Measurements from ENCODE around the gene MAPK13. TPM values are rescaled to one million over a fixed set of nuclear protein-coding genes. Genes with fewer than 3 reads are reported as not detected.

MAPK13 gene
- total RNA-seq, 1 experiment from 2014 or later, result 146 TPM

- DNase-seq, result peak; percentile 57 to 69
- TF ChIP-seq CTCF (conservative IDR thresholded peaks at IDR 0.05), result no peak
- TF ChIP-seq EZH2 (IDR thresholded peaks at IDR 0.05; ENCODE audit: low read depth), result no peak
- no TSS peak for BruUV-seq (replicated peaks)
- intact Hi-C loops (cut with micrococcal nuclease; ENCODE audit: unreplicated experiment), result loop anchor here (2.0 kb wide), 2 partner anchors 23 to 65 kb away; partner anchors contain the start of gene BRPF3
- Histone ChIP-seq H3K9me2 (ENCODE audit: insufficient read depth) (no peaks in the 10 kb centered on the region), H3K4me3 (peak overlapping the region; percentile 73), H4K20me1 (ENCODE audit: insufficient read depth) (peaks cover 19% of the 10 kb centered on the region), H3K27ac (peak overlapping the region; percentile 64), H2AFZ (no peak overlapping the region), H3K79me2 (ENCODE audit: low read depth) (peaks cover 68% of the 10 kb centered on the region), H3F3A (ENCODE audit: insufficient read depth, low read depth) (peaks cover 54% of the 10 kb centered on the region), H3K4me2 (peak overlapping the region; percentile 80), H3K27me3 (ENCODE audit: insufficient read depth, low read depth) (no peaks in the 10 kb centered on the region), H3K9me3 (ENCODE audit: insufficient read depth, low read depth) (no peaks in the 10 kb centered on the region), H3K4me1 (replicated peaks; ENCODE audit: insufficient read depth) (peaks cover 50% of the 10 kb centered on the region), H3K36me3 (ENCODE audit: low read depth) (peaks cover 36% of the 10 kb centered on the region)
- POLR2A ChIA-PET (ENCODE audit: unreplicated experiment), result interaction anchor here (0.5 to 0.7 kb wide), 5 partner anchors 102 to 1295 kb away, joined by 3 to 5 read pairs (median 3); partner anchors contain the start of gene RPL10A
- CTCF ChIA-PET, result interaction anchor here (0.6 kb wide), 1 partner anchor 230 kb away, joined by 3 read pairs; no protein-coding TSS in a partner anchor
These were observed 1.4 kb downstream of the MAPK13 start for GRCh38 chr6:36131511-36132245.

- intact Hi-C loops (cut with micrococcal nuclease; ENCODE audit: unreplicated experiment), result no loop called here
- Histone ChIP-seq H3K4me3 (peak overlapping the region; percentile 73; the same call in 1 of the 2 replicates), H3K9me2 (ENCODE audit: insufficient read depth) (no peaks in the 10 kb centered on the region), H4K20me1 (ENCODE audit: insufficient read depth) (peaks cover 19% of the 10 kb centered on the region), H3K27me3 (ENCODE audit: insufficient read depth, low read depth) (no peaks in the 10 kb centered on the region), H3K27ac (no peak overlapping the region; the same call in 1 of the 2 replicates), H3K9me3 (ENCODE audit: insufficient read depth, low read depth) (no peaks in the 10 kb centered on the region), H3K79me2 (ENCODE audit: low read depth) (peaks cover 68% of the 10 kb centered on the region), H3F3A (ENCODE audit: insufficient read depth, low read depth) (peaks cover 54% of the 10 kb centered on the region), H3K4me1 (replicated peaks; ENCODE audit: insufficient read depth) (peaks cover 43% of the 10 kb centered on the region), H3K36me3 (ENCODE audit: low read depth) (peaks cover 39% of the 10 kb centered on the region), H3K4me2 (peak overlapping the region; percentile 80), H2AFZ (no peak overlapping the region)
- no peak for DNase-seq
- POLR2A ChIA-PET (ENCODE audit: unreplicated experiment), result interaction anchor here (0.7 kb wide), 1 partner anchor 157 kb away, joined by 3 read pairs; no protein-coding TSS in a partner anchor
- TF ChIP-seq CTCF (conservative IDR thresholded peaks at IDR 0.05), result no peak
- no peak for TF ChIP-seq EZH2 (IDR thresholded peaks at IDR 0.05; ENCODE audit: low read depth)
- no TSS peak for BruUV-seq (replicated peaks)
- CTCF ChIA-PET, result no interaction called here
These were observed 2.1 kb downstream of the MAPK13 start for GRCh38 chr6:36132246-36132895.

- Histone ChIP-seq H3K9me2 (ENCODE audit: insufficient read depth) (no peaks in the 10 kb centered on the region), H3K27me3 (ENCODE audit: insufficient read depth, low read depth) (no peaks in the 10 kb centered on the region), H3K4me3 (no peak overlapping the region), H3K4me2 (peak overlapping the region; percentile 80), H3K36me3 (ENCODE audit: low read depth) (peaks cover 39% of the 10 kb centered on the region), H3K9me3 (ENCODE audit: insufficient read depth, low read depth) (no peaks in the 10 kb centered on the region), H3K4me1 (replicated peaks; ENCODE audit: insufficient read depth) (peaks cover 38% of the 10 kb centered on the region), H4K20me1 (ENCODE audit: insufficient read depth) (peaks cover 19% of the 10 kb centered on the region), H2AFZ (no peak overlapping the region), H3F3A (ENCODE audit: insufficient read depth, low read depth) (peaks cover 48% of the 10 kb centered on the region), H3K27ac (no peak overlapping the region), H3K79me2 (ENCODE audit: low read depth) (peaks cover 64% of the 10 kb centered on the region)
- CTCF ChIA-PET, result no interaction called here
- TF ChIP-seq CTCF (conservative IDR thresholded peaks at IDR 0.05), result no peak
- TF ChIP-seq EZH2 (IDR thresholded peaks at IDR 0.05; ENCODE audit: low read depth), result no peak
- no peak for DNase-seq
- intact Hi-C loops (cut with micrococcal nuclease; ENCODE audit: unreplicated experiment), result no loop called here
- BruUV-seq (replicated peaks), result no TSS peak
- POLR2A ChIA-PET (ENCODE audit: unreplicated experiment), result interaction anchor here (0.7 kb wide), 1 partner anchor 156 kb away, joined by 3 read pairs; no protein-coding TSS in a partner anchor
These were observed 2.8 kb downstream of the MAPK13 start for GRCh38 chr6:36133148-36133547.

Measured in PC-9 (cell line).